Measurements from ENCODE around the gene BTG1. TPM values are rescaled to one million over a fixed set of nuclear protein-coding genes. Genes with fewer than 3 reads are reported as not detected.

BTG1 gene
- total RNA-seq, 2 experiments from 2014 or later: 113 to 118 TPM

- no peaks in the 10 kb centered on the region for H3K9me3 Mint-ChIP-seq (ENCODE audit: insufficient read depth)
- ChIA-PET POLR2A (interaction anchor here (1.9 kb wide), 1 partner anchor 26 kb away, joined by 6 read pairs; no protein-coding TSS in a partner anchor), CTCF (interaction anchor here (1.6 to 1.7 kb wide), 2 partner anchors 26 to 34 kb away, joined by 3 read pairs; partner anchors contain the start of gene BTG1)
- DNase-seq: no peak
- H3K27ac Mint-ChIP-seq: peak overlapping the region; percentile 11
- peaks cover 70% of the 10 kb centered on the region for H3K4me1 Mint-ChIP-seq (ENCODE audit: low read depth)
- peak; percentile 25 for ATAC-seq
- peaks cover 2% of the 10 kb centered on the region for H3K36me3 Mint-ChIP-seq (ENCODE audit: low read depth)
- H3K4me3 Mint-ChIP-seq: peak overlapping the region; percentile 22
- no peaks in the 10 kb centered on the region for H3K27me3 Mint-ChIP-seq (ENCODE audit: low read depth)
Observed at GRCh38 chr12:92111256-92111655, 34.4 kb downstream of the BTG1 start.

- Mint-ChIP-seq H3K27ac (peak overlapping the region; percentile 32), H3K9me3 (ENCODE audit: insufficient read depth) (no peaks in the 10 kb centered on the region), H3K4me1 (ENCODE audit: low read depth) (peaks cover 74% of the 10 kb centered on the region), H3K36me3 (ENCODE audit: low read depth) (no peaks in the 10 kb centered on the region), H3K4me3 (peak overlapping the region; percentile 22), H3K27me3 (ENCODE audit: low read depth) (no peaks in the 10 kb centered on the region)
- DNase-seq (no peak), ATAC-seq (no peak)
- POLR2A ChIA-PET: interaction anchor here (6.2 kb wide), 1 partner anchor 35 kb away, joined by 28 read pairs; the partner anchor contains the start of gene BTG1
- CTCF ChIA-PET: interaction anchor here (1.6 kb wide), 1 partner anchor 35 kb away, joined by 3 read pairs; the partner anchor contains the start of gene BTG1
Observed at GRCh38 chr12:92110083-92110640, 35.5 kb downstream of the BTG1 start.

- H3K4me3 Mint-ChIP-seq: no peak overlapping the region
- H3K27ac Mint-ChIP-seq: no peak overlapping the region
- H3K27me3 Mint-ChIP-seq (ENCODE audit: low read depth): no peaks in the 10 kb centered on the region
- H3K4me1 Mint-ChIP-seq (ENCODE audit: low read depth): peaks cover 72% of the 10 kb centered on the region
- no peak for DNase-seq
- no peaks in the 10 kb centered on the region for H3K36me3 Mint-ChIP-seq (ENCODE audit: low read depth)
- no peaks in the 10 kb centered on the region for H3K9me3 Mint-ChIP-seq (ENCODE audit: insufficient read depth)
- ChIA-PET POLR2A (interaction anchor here (6.2 kb wide), 1 partner anchor 35 kb away, joined by 28 read pairs; the partner anchor contains the start of gene BTG1), CTCF (interaction anchor here (0.9 to 1.6 kb wide), 2 partner anchors 15 to 36 kb away, joined by 3 read pairs; partner anchors contain the start of gene BTG1)
- no peak for ATAC-seq
Observed at GRCh38 chr12:92109613-92110012, 36.0 kb downstream of the BTG1 start.

- Mint-ChIP-seq H3K27me3 (ENCODE audit: low read depth) (no peaks in the 10 kb centered on the region), H3K27ac (no peak overlapping the region), H3K4me1 (ENCODE audit: low read depth) (peaks cover 70% of the 10 kb centered on the region), H3K9me3 (ENCODE audit: insufficient read depth) (no peaks in the 10 kb centered on the region), H3K4me3 (no peak overlapping the region), H3K36me3 (ENCODE audit: low read depth) (no peaks in the 10 kb centered on the region)
- DNase-seq (no peak), ATAC-seq (no peak)
- POLR2A ChIA-PET: interaction anchor here (1.1 to 6.2 kb wide), 2 partner anchors 29 to 36 kb away, joined by 4 to 28 read pairs; partner anchors contain the start of gene BTG1
- CTCF ChIA-PET: interaction anchor here (0.9 kb wide), 1 partner anchor 16 kb away, joined by 3 read pairs; no protein-coding TSS in a partner anchor
Observed at GRCh38 chr12:92108651-92109050, 37.0 kb downstream of the BTG1 start.

- Mint-ChIP-seq H3K9me3 (ENCODE audit: insufficient read depth) (no peaks in the 10 kb centered on the region), H3K27ac (no peak overlapping the region), H3K27me3 (ENCODE audit: low read depth) (no peaks in the 10 kb centered on the region), H3K4me1 (ENCODE audit: low read depth) (peaks cover 63% of the 10 kb centered on the region), H3K4me3 (no peak overlapping the region), H3K36me3 (ENCODE audit: low read depth) (no peaks in the 10 kb centered on the region)
- CTCF ChIA-PET: interaction anchor here (1.6 to 2.2 kb wide), 3 partner anchors 17 to 726 kb away, joined by 5 to 8 read pairs (median 5); no protein-coding TSS in a partner anchor
- no peak for ATAC-seq
- DNase-seq: no peak
- POLR2A ChIA-PET: interaction anchor here (1.3 to 6.2 kb wide), 2 partner anchors 27 to 37 kb away, joined by 5 to 28 read pairs; partner anchors contain the start of gene BTG1
Observed at GRCh38 chr12:92107621-92108131, 38.0 kb downstream of the BTG1 start.

GRCh38 chr12:92107094-92107493 lies 38.6 kb downstream of the BTG1 start:
- no peak overlapping the region for H3K4me3 Mint-ChIP-seq
- no peaks in the 10 kb centered on the region for H3K9me3 Mint-ChIP-seq (ENCODE audit: insufficient read depth)
- CTCF ChIA-PET: interaction anchor here (0.9 to 2.2 kb wide), 5 partner anchors 11 to 725 kb away, joined by 3 to 8 read pairs (median 5); no protein-coding TSS in a partner anchor
- DNase-seq (no peak), ATAC-seq (no peak)
- POLR2A ChIA-PET: interaction anchor here (0.7 to 6.2 kb wide), 3 partner anchors 11 to 38 kb away, joined by 3 to 28 read pairs (median 5); partner anchors contain the start of gene BTG1
- no peaks in the 10 kb centered on the region for H3K36me3 Mint-ChIP-seq (ENCODE audit: low read depth)
- H3K27me3 Mint-ChIP-seq (ENCODE audit: low read depth): no peaks in the 10 kb centered on the region
- peaks cover 61% of the 10 kb centered on the region for H3K4me1 Mint-ChIP-seq (ENCODE audit: low read depth)
- H3K27ac Mint-ChIP-seq: no peak overlapping the region

GRCh38 chr12:92105676-92106075 lies 40.0 kb downstream of the BTG1 start:
- DNase-seq (no peak), ATAC-seq (no peak)
- ChIA-PET POLR2A (interaction anchor here (0.7 to 6.2 kb wide), 2 partner anchors 30 to 39 kb away, joined by 3 to 28 read pairs; partner anchors contain the start of gene BTG1), CTCF (interaction anchor here (0.8 to 2.2 kb wide), 6 partner anchors 9 to 724 kb away, joined by 3 to 8 read pairs (median 3); no protein-coding TSS in a partner anchor)
- H3K4me1 Mint-ChIP-seq (ENCODE audit: low read depth): peaks cover 52% of the 10 kb centered on the region
- H3K27ac Mint-ChIP-seq: peak overlapping the region; percentile 52
- no peaks in the 10 kb centered on the region for H3K36me3 Mint-ChIP-seq (ENCODE audit: low read depth)
- H3K4me3 Mint-ChIP-seq: peak overlapping the region; percentile 45
- H3K27me3 Mint-ChIP-seq (ENCODE audit: low read depth): no peaks in the 10 kb centered on the region
- no peaks in the 10 kb centered on the region for H3K9me3 Mint-ChIP-seq (ENCODE audit: insufficient read depth)

GRCh38 chr12:92105110-92105509 lies 40.5 kb downstream of the BTG1 start:
- Mint-ChIP-seq H3K36me3 (ENCODE audit: low read depth) (peaks cover 3% of the 10 kb centered on the region), H3K27ac (peak overlapping the region; percentile 52), H3K9me3 (ENCODE audit: insufficient read depth) (peaks cover 2% of the 10 kb centered on the region), H3K4me3 (peak overlapping the region; percentile 45), H3K4me1 (ENCODE audit: low read depth) (peaks cover 46% of the 10 kb centered on the region), H3K27me3 (ENCODE audit: low read depth) (no peaks in the 10 kb centered on the region)
- POLR2A ChIA-PET: interaction anchor here (0.7 to 6.2 kb wide), 2 partner anchors 30 to 40 kb away, joined by 3 to 28 read pairs; partner anchors contain the start of gene BTG1
- DNase-seq (no peak), ATAC-seq (no peak)
- CTCF ChIA-PET: interaction anchor here (1.1 to 2.2 kb wide), 2 partner anchors 464 to 723 kb away, joined by 3 to 8 read pairs; no protein-coding TSS in a partner anchor

- ChIA-PET CTCF (no interaction called here), POLR2A (interaction anchor here (1.1 kb wide), 1 partner anchor 43 kb away, joined by 4 read pairs; the partner anchor contains the start of gene BTG1)
- peaks cover 8% of the 10 kb centered on the region for H3K36me3 Mint-ChIP-seq (ENCODE audit: low read depth)
- H3K9me3 Mint-ChIP-seq (ENCODE audit: insufficient read depth): peaks cover 10% of the 10 kb centered on the region
- H3K27me3 Mint-ChIP-seq (ENCODE audit: low read depth): no peaks in the 10 kb centered on the region
- DNase-seq (no peak), ATAC-seq (no peak)
- no peak overlapping the region for H3K27ac Mint-ChIP-seq
- H3K4me3 Mint-ChIP-seq: no peak overlapping the region
- peaks cover 28% of the 10 kb centered on the region for H3K4me1 Mint-ChIP-seq (ENCODE audit: low read depth)
Observed at GRCh38 chr12:92102606-92103005, 43.0 kb downstream of the BTG1 start.

GRCh38 chr12:92098594-92099380 lies 46.9 kb downstream of the BTG1 start:
- DNase-seq (no peak), ATAC-seq (no peak)
- peaks cover 22% of the 10 kb centered on the region for H3K4me1 Mint-ChIP-seq (ENCODE audit: low read depth)
- POLR2A ChIA-PET: no interaction called here
- no peak overlapping the region for H3K4me3 Mint-ChIP-seq
- H3K9me3 Mint-ChIP-seq (ENCODE audit: insufficient read depth): peaks cover 10% of the 10 kb centered on the region
- CTCF ChIA-PET: interaction anchor here (0.7 to 1.6 kb wide), 4 partner anchors 20 to 38 kb away, joined by 3 to 5 read pairs (median 4); no protein-coding TSS in a partner anchor
- no peaks in the 10 kb centered on the region for H3K27me3 Mint-ChIP-seq (ENCODE audit: low read depth)
- H3K36me3 Mint-ChIP-seq (ENCODE audit: low read depth): peaks cover 9% of the 10 kb centered on the region
- no peak overlapping the region for H3K27ac Mint-ChIP-seq
